ENCODE data around the gene IL1RL2. TPM values are rescaled to one million over a fixed set of nuclear protein-coding genes. Genes with fewer than 3 reads are reported as not detected.

The IL1RL2 gene
- total and polyA plus RNA-seq, 2 of the 8 experiments (the other 6 are each of a cell fraction or from before 2014, with no cell fraction given), result not detected

DNA sequence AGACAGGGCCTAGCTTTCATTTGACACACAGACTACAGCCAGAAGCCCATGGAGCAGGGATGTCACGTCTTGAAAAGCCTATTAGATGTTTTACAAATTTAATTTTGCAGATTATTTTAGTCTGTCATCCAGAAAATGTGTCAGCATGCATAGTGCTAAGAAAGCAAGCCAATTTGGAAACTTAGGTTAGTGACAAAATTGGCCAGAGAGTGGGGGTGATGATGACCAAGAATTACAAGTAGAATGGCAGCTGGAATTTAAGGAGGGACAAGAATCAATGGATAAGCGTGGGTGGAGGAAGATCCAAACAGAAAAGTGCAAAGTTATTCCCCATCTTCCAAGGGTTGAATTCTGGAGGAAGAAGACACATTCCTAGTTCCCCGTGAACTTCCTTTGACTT, 7.8 kb upstream of the IL1RL2 start:
- H3K14ac ChIP-seq (ENCODE audit: insufficient read length), result no peak overlapping the region
- CTCF ChIA-PET (ENCODE audit: partially characterized antibody), result interaction anchor here (0.6 kb wide), 1 partner anchor 181 kb away, joined by 3 read pairs; no protein-coding TSS in a partner anchor
- POLR2A ChIA-PET (ENCODE audit: partially characterized antibody), result no interaction called here

More for the DNA sequence above, 7.8 kb upstream of the IL1RL2 start:
- TF ChIP-seq JUND (IDR thresholded peaks at IDR 0.05; ENCODE audit: low read length) (no peak), GTF2F1 (IDR thresholded peaks at IDR 0.05; ENCODE audit: borderline replicate concordance, low read depth, low read length) (no peak), CEBPB (IDR thresholded peaks at IDR 0.05; ENCODE audit: low read depth, low read length) (no peak), CTBP2 (IDR thresholded peaks at IDR 0.05; ENCODE audit: borderline replicate concordance, insufficient read depth, insufficient read length, low read length) (no peak), GABPA (IDR thresholded peaks at IDR 0.05; ENCODE audit: borderline replicate concordance, insufficient read depth, low read length) (no peak), EZH2 (IDR thresholded peaks at IDR 0.05; ENCODE audit: low read depth, low read length, severe bottlenecking) (no peak)
- Histone ChIP-seq H4K20me1 (replicated peaks in 1 of 2; ENCODE audit: control insufficient read depth in 1 of 2, insufficient read depth in 2 of 2, low read length in 2 of 2) (no peaks in the 10 kb centered on the region), H2BK15ac (ENCODE audit: low read length) (no peak overlapping the region), H3K4me3 (ENCODE audit: extremely low read depth in 1 of 4, insufficient read depth in 2 of 4, low read depth in 3 of 4, low read length in 4 of 4) (no peak overlapping the region), H2BK20ac (ENCODE audit: low read length) (no peak overlapping the region), H4K91ac (replicated peaks; ENCODE audit: insufficient read length, low read length) (no peak overlapping the region), H2BK12ac (ENCODE audit: low read depth, low read length) (no peak overlapping the region), H3K9me3 (ENCODE audit: insufficient read depth in 2 of 2, low read depth in 1 of 2, low read length in 1 of 2) (no peaks in the 10 kb centered on the region), H3K79me1 (ENCODE audit: low read depth, low read length) (no peaks in the 10 kb centered on the region), H3K4me2 (ENCODE audit: insufficient read depth in 1 of 2, low read depth in 2 of 2, low read length in 2 of 2) (no peak overlapping the region), H3K4me1 (replicated peaks in 1 of 4; ENCODE audit: control insufficient read depth in 3 of 4, insufficient read depth in 4 of 4, low read length in 3 of 4) (no peaks in the 10 kb centered on the region), H3K27ac (ENCODE audit: low read depth, low read length) (no peak overlapping the region), H3K56ac (replicated peaks; ENCODE audit: insufficient read length, low read depth, low read length) (no peak overlapping the region), H2AFZ (ENCODE audit: low read length) (no peak overlapping the region), H4K5ac (ENCODE audit: insufficient read length, low read depth, low read length) (no peak overlapping the region), H2AK5ac (ENCODE audit: low read depth, low read length) (no peak overlapping the region), H2BK120ac (replicated peaks; ENCODE audit: low read depth, low read length) (no peak overlapping the region), H3K23ac (ENCODE audit: insufficient read length) (no peak overlapping the region), H2BK5ac (ENCODE audit: low read depth, low read length) (no peak overlapping the region), H4K8ac (ENCODE audit: extremely low read depth, insufficient read depth, low read length) (no peak overlapping the region), H3K4ac (replicated peaks; ENCODE audit: insufficient read length, low read depth, low read length) (no peak overlapping the region), H3K18ac (ENCODE audit: extremely low read depth, low read length) (no peak overlapping the region), H3K36me3 (ENCODE audit: control insufficient read depth in 2 of 4, insufficient read depth in 4 of 4, low read length in 3 of 4) (no peaks in the 10 kb centered on the region), H3K9ac (replicated peaks in 1 of 4; ENCODE audit: extremely low read depth in 1 of 4, low read depth in 3 of 4, low read length in 3 of 4) (no peak overlapping the region), H3K79me2 (ENCODE audit: control insufficient read depth in 1 of 2, insufficient read depth in 2 of 2, low read length in 2 of 2) (no peaks in the 10 kb centered on the region), H3K23me2 (ENCODE audit: low read depth, low read length) (no peaks in the 10 kb centered on the region), H3K27me3 (replicated peaks in 1 of 4; ENCODE audit: control insufficient read depth in 3 of 4, extremely low read depth in 1 of 4, insufficient read depth in 3 of 4, low read length in 3 of 4) (no peaks in the 10 kb centered on the region)
- WGBS, 2 experiments (ENCODE audit: extremely low coverage in 1 of 2, insufficient coverage in 1 of 2, insufficient read length in 1 of 2, insufficient replicate concordance in 2 of 2, low coverage in 1 of 2, low lambda C conversion rate in 2 of 2, missing lambda C conversion rate in 1 of 2), result 92% methylated on average over 3 of the region's 3 CpGs; no CpG with 5 or more reads in 1 of the 2 experiments
- FAIRE-seq (no peak), DNase-seq (ENCODE audit: low read depth in 1 of 2, low spot score in 2 of 2) (no peak)
